Trophoblast cell (in vitro differentiated cells and primary cell): ENCODE data around the gene UPB1.
"Not testable (repeated sequence)": the region's sequence is repeated elsewhere in the genome, so short reads cannot be mapped to it uniquely, and the experiment has no call there.

Experiments used
- DNase-seq, 2 donors: peaks; one replicate each; pipeline ENCODE4 v3.0.0-alpha.2; 2016
- H2AFZ ChIP-seq: 2 replicates; pipeline ENCODE4 v1.6.1; 2013; ENCODE audit warnings: low read length, moderate library complexity, mild to moderate bottlenecking; ENCODE audit not compliant: insufficient read depth, poor library complexity
- H2AK5ac ChIP-seq: 2 replicates; pipeline ENCODE4 v1.6.1; 2013; ENCODE audit warnings: mild to moderate bottlenecking, low read length
- H2BK120ac ChIP-seq: 2 replicates; pipeline ENCODE4 v1.6.1; 2013; ENCODE audit warnings: low read length, mild to moderate bottlenecking, moderate library complexity; ENCODE audit not compliant: insufficient read depth, poor library complexity
- H2BK12ac ChIP-seq: 2 replicates; pipeline ENCODE4 v1.6.1; 2013; ENCODE audit warnings: mild to moderate bottlenecking, low read length, moderate library complexity
- H2BK5ac ChIP-seq: 2 replicates; pipeline ENCODE4 v1.6.1; 2013; ENCODE audit warnings: low read length, low read depth, moderate library complexity, mild to moderate bottlenecking; ENCODE audit not compliant: poor library complexity
- H3K14ac ChIP-seq: 2 replicates; pipeline ENCODE4 v1.6.1; 2013; ENCODE audit warnings: mild to moderate bottlenecking, low read length
- H3K18ac ChIP-seq: 2 replicates; pipeline ENCODE4 v1.6.1; 2013; ENCODE audit warnings: mild to moderate bottlenecking, low read length
- H3K23ac ChIP-seq: 2 replicates; pipeline ENCODE4 v1.6.1; 2013; ENCODE audit warnings: low read length
- H3K27ac ChIP-seq: 2 replicates; pipeline ENCODE4 v1.5.1; 2013; ENCODE audit warnings: low read depth, mild to moderate bottlenecking, inconsistent platforms, low read length, moderate library complexity
- H3K27me3 ChIP-seq: 2 replicates; pipeline ENCODE4 v1.6.1; 2013; ENCODE audit warnings: inconsistent platforms, mild to moderate bottlenecking, low read length, moderate library complexity; ENCODE audit not compliant: insufficient read depth
- H3K36me3 ChIP-seq, 2 experiments: 1 replicate in 1 of 2; 2 replicates in 1 of 2; pipeline ENCODE4 v1.6.1; 2013; ENCODE audit warnings: low read length in 2 of 2, mild to moderate bottlenecking in 2 of 2, moderate library complexity in 1 of 2; ENCODE audit not compliant: insufficient read depth in 2 of 2, control insufficient read depth in 1 of 2
- H3K4ac ChIP-seq: 2 replicates; pipeline ENCODE4 v1.6.1; 2013; ENCODE audit warnings: low read depth, mild to moderate bottlenecking, low read length, moderate library complexity
- H3K4me1 ChIP-seq, 2 experiments: 1 replicate in 1 of 2; 2 replicates in 1 of 2; pipeline ENCODE4 v1.6.1; 2013; ENCODE audit warnings: low read length in 2 of 2, mild to moderate bottlenecking in 2 of 2, moderate library complexity in 1 of 2; ENCODE audit not compliant: insufficient read depth in 2 of 2, control insufficient read depth in 1 of 2
- H3K4me2 ChIP-seq: 2 replicates; pipeline ENCODE4 v1.6.1; 2013; ENCODE audit warnings: inconsistent platforms, mild to moderate bottlenecking, low read length, moderate library complexity
- H3K4me3 ChIP-seq: 2 replicates; pipeline ENCODE4 v1.5.1; 2013; ENCODE audit warnings: mild to moderate bottlenecking, low read depth, low read length, inconsistent platforms
- H3K79me1 ChIP-seq: one replicate; pipeline ENCODE4 v1.6.1; 2013; ENCODE audit warnings: low read length
- H3K79me2 ChIP-seq: 2 replicates; pipeline ENCODE4 v1.6.1; 2013; ENCODE audit warnings: low read length, mild to moderate bottlenecking; ENCODE audit not compliant: control insufficient read depth, insufficient read depth, poor library complexity
- H3K9ac ChIP-seq: 2 replicates; pipeline ENCODE4 v1.6.1; 2013; ENCODE audit warnings: mild to moderate bottlenecking, low read length
- H3K9me3 ChIP-seq: 2 replicates; pipeline ENCODE4 v1.6.1; 2013; ENCODE audit warnings: low read depth, mild to moderate bottlenecking, control low read depth, inconsistent platforms, low read length; ENCODE audit not compliant: insufficient read depth
- H4K12ac ChIP-seq: 2 replicates; pipeline ENCODE4 v1.6.1; 2013; ENCODE audit warnings: low read depth, mild to moderate bottlenecking, low read length, moderate library complexity
- H4K8ac ChIP-seq: 2 replicates; pipeline ENCODE4 v1.6.1; 2013; ENCODE audit warnings: low read depth, mild to moderate bottlenecking, low read length, moderate library complexity
- H4K91ac ChIP-seq: one replicate; pipeline ENCODE4 v1.6.1; 2013; ENCODE audit warnings: low read depth, mild to moderate bottlenecking, low read length, moderate library complexity
- WGBS: extraction: QIAGEN DNeasy Blood & Tissue Kit; methylation state at CpG from one replicate; pipeline ENCODE4 v1.1.7; 2013; ENCODE audit warnings: missing lambda C conversion rate; ENCODE audit not compliant: insufficient read length, insufficient coverage; ENCODE audit errors: extremely low coverage; 5-methylcytosine and 5-hydroxymethylcytosine counted together

Gene UPB1

DNA sequence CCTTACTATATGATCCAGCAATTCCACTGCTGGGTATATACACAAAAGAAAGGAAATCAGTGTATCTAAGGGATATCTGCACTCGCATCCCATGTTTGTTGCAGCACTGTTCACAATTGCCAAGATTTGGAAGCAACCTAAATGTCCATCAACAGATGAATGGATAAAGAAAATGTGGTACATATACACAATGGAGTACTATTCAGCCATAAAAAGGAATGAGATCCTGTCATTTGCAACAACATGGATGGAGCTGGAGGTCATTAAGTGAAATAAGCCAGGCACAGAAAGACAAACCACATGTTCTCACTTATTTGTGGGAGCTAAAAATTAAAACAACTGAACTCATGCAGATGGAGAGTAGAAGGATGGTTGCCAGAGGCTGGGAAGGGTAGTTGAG is 5.7 kb upstream of the UPB1 start:
- not testable (repeated sequence) for H2AFZ ChIP-seq, H3K18ac ChIP-seq

DNA sequence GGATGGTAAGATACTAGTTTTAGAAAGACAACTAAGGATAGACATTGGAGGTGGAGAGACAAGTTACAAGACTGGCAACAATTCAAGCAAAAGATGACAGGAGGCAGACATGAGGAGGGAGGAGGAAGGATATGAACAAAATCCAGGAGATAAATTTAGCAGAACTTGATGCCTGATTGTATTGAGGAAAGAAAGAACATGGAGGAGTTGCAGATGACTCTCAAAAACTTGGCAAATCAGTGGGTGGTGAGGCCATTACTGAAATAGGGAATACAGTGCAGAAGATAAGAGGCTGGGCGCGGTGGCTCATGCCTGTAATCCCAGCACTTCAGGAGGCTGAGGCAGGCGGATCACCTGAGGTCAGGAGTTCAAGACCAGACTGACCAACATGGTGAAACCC is 2.7 kb upstream of the UPB1 start:
- Histone ChIP-seq H3K4ac (no peak overlapping the region), H3K23ac (no peak overlapping the region), H3K18ac (no peak overlapping the region), H2AFZ (no peak overlapping the region), H3K79me2 (no peaks in the 10 kb centered on the region), H4K8ac (no peak overlapping the region), H3K9me3 (peaks cover 11% of the 10 kb centered on the region), H3K36me3 (no peaks in the 10 kb centered on the region), H3K4me2 (no peak overlapping the region), H2BK5ac (no peak overlapping the region), H2AK5ac (no peak overlapping the region), H3K14ac (no peak overlapping the region), H4K91ac (no peak overlapping the region), H3K27ac (no peak overlapping the region), H2BK120ac (no peak overlapping the region), H2BK12ac (no peak overlapping the region), H3K4me1 (peaks cover 0 to 6% of the 10 kb centered on the region in 2 experiments), H3K27me3 (peaks cover 32% of the 10 kb centered on the region), H3K9ac (no peak overlapping the region), H3K79me1 (no peaks in the 10 kb centered on the region), H4K12ac (no peak overlapping the region), H3K4me3 (no peak overlapping the region)
- DNase-seq: no peak
- no CpG with 5 or more reads among the region's 3 CpGs for WGBS

More for the DNA sequence above, 5.7 kb upstream of the UPB1 start:
- H4K12ac ChIP-seq, H3K79me1 ChIP-seq, H2BK120ac ChIP-seq, H3K36me3 ChIP-seq, H3K9ac ChIP-seq, H4K91ac ChIP-seq, H3K4me1 ChIP-seq, H2BK5ac ChIP-seq, H3K27ac ChIP-seq, H3K79me2 ChIP-seq, H2BK12ac ChIP-seq, H3K23ac ChIP-seq, H3K4me2 ChIP-seq, H2AK5ac ChIP-seq, H3K4me3 ChIP-seq, H3K4ac ChIP-seq, H3K14ac ChIP-seq, H3K9me3 ChIP-seq, H4K8ac ChIP-seq, DNase-seq: not testable (repeated sequence)
- WGBS: no CpG with 5 or more reads among the region's 1 CpG
- H3K27me3 ChIP-seq: peaks cover 12% of the 10 kb centered on the region

DNA sequence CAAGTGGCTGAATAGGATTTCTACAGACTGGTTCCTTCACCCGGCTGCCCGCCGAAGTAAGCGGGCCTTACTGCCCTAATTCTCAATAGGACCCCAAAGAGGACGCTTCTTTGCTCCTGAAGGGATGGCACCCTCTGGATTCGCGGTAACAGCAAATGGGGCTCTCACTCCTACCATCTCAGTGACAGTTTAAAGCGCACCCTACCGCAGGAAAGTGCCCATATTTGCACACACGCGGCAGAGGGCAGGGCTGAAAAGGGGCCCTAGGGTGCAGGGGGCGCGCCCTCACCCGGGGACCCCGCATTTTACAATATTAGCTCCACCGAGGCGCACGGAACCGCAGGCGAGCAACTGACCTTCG is 985 bp upstream of the UPB1 start:
- DNase-seq: no peak
- no peak overlapping the region for H3K23ac ChIP-seq
- no peak overlapping the region for H2AK5ac ChIP-seq
- peak overlapping the region; percentile 52 for H3K4me2 ChIP-seq
- H3K79me2 ChIP-seq: no peaks in the 10 kb centered on the region
- H2AFZ ChIP-seq: peak overlapping the region; percentile 24
- H3K18ac ChIP-seq: no peak overlapping the region
- peaks cover 11% of the 10 kb centered on the region for H3K9me3 ChIP-seq
- no peak overlapping the region for H4K91ac ChIP-seq
- H3K27me3 ChIP-seq: peaks cover 32% of the 10 kb centered on the region
- peaks cover 0 to 6% of the 10 kb centered on the region in 2 experiments for H3K4me1 ChIP-seq
- no peak overlapping the region for H3K27ac ChIP-seq
- no peak overlapping the region for H4K8ac ChIP-seq
- H4K12ac ChIP-seq: no peak overlapping the region
- no peak overlapping the region for H3K14ac ChIP-seq
- no peak overlapping the region for H3K4me3 ChIP-seq
- no CpG with 5 or more reads among the region's 21 CpGs for WGBS
- H3K36me3 ChIP-seq: no peaks in the 10 kb centered on the region
- no peak overlapping the region for H2BK5ac ChIP-seq
- no peak overlapping the region for H3K4ac ChIP-seq
- H2BK12ac ChIP-seq: no peak overlapping the region
- H3K9ac ChIP-seq: no peak overlapping the region
- H2BK120ac ChIP-seq: no peak overlapping the region
- H3K79me1 ChIP-seq: no peaks in the 10 kb centered on the region

DNA sequence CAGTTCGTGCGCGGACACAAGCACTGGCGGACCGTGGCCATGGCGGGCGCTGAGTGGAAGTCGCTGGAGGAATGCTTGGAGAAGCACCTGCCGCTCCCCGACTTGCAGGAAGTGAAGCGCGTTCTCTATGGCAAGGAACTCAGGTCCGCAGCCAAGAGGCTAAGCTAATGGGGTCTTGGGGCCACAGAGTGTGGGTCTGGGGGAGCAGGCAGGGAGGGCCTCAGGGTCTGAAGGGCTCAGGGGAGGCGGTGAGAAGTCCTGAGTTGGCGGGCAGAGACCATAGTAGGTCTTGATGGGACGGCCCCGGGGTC is 188 bp downstream of the UPB1 start:
- H3K23ac ChIP-seq: no peak overlapping the region
- no peak overlapping the region for H2BK5ac ChIP-seq
- H4K8ac ChIP-seq: no peak overlapping the region
- H3K4ac ChIP-seq: no peak overlapping the region
- no peak overlapping the region for H3K27ac ChIP-seq
- no peaks in the 10 kb centered on the region for H3K36me3 ChIP-seq
- H3K4me1 ChIP-seq: peaks cover 0 to 6% of the 10 kb centered on the region in 2 experiments
- no peak overlapping the region for H2BK12ac ChIP-seq
- no peak overlapping the region for H3K18ac ChIP-seq
- no peak overlapping the region for H2BK120ac ChIP-seq
- H4K91ac ChIP-seq: no peak overlapping the region
- H2AK5ac ChIP-seq: no peak overlapping the region
- H3K4me2 ChIP-seq: no peak overlapping the region
- no peaks in the 10 kb centered on the region for H3K79me2 ChIP-seq
- H3K9ac ChIP-seq: no peak overlapping the region
- peaks cover 32% of the 10 kb centered on the region for H3K27me3 ChIP-seq
- no peak overlapping the region for H3K4me3 ChIP-seq
- no peak overlapping the region for H4K12ac ChIP-seq
- no peaks in the 10 kb centered on the region for H3K79me1 ChIP-seq
- no peak for DNase-seq
- H2AFZ ChIP-seq: no peak overlapping the region
- no CpG with 5 or more reads among the region's 17 CpGs for WGBS
- H3K9me3 ChIP-seq: peaks cover 11% of the 10 kb centered on the region
- no peak overlapping the region for H3K14ac ChIP-seq
